ENCODE results near the gene MYL12B.

The MYL12B gene

GRCh38 chr18:3261373-3262233, at the start of gene MYL12B:
Gene MYL12B (plus strand): TSS chr18:3262133. CDS start chr18:3272899, 10,766 bp downstream.
- H3K27ac ChIP-seq (ENCODE audit: low read depth, low read length): peak within 1 kb of the TSS; percentile 79
- H3K4me3 ChIP-seq (ENCODE audit: low read depth, low read length): peak within 1 kb of the TSS; percentile 96
- H3K36me3 ChIP-seq (ENCODE audit: insufficient read depth, low read length): peaks cover 22% of the 10 kb centered on the region
- H3K4me1 ChIP-seq (ENCODE audit: control insufficient read depth, insufficient read depth, low read length, unreplicated experiment): peaks cover 35% of the 10 kb centered on the region
- H3K27me3 ChIP-seq (ENCODE audit: insufficient read depth, low read length): no peaks in the 10 kb centered on the region
- peaks cover 46% of the 10 kb centered on the region for H3K79me2 ChIP-seq (ENCODE audit: control insufficient read depth, insufficient read depth, low read length, unreplicated experiment)
- peak within 1 kb of the TSS; percentile 39 for H2AFZ ChIP-seq (ENCODE audit: low read length, unreplicated experiment)

- peaks cover 38% of the 10 kb centered on the region for H3K4me1 ChIP-seq (ENCODE audit: control insufficient read depth, insufficient read depth, low read length, unreplicated experiment)
- H3K27me3 ChIP-seq (ENCODE audit: insufficient read depth, low read length): no peaks in the 10 kb centered on the region
- no peaks in the 10 kb centered on the region for H3K79me2 ChIP-seq (ENCODE audit: control insufficient read depth, insufficient read depth, low read length, unreplicated experiment)
- no peaks in the 10 kb centered on the region for H3K36me3 ChIP-seq (ENCODE audit: insufficient read depth, low read length)
- no peak overlapping the region for H2AFZ ChIP-seq (ENCODE audit: low read length, unreplicated experiment)
- H3K4me3 ChIP-seq (ENCODE audit: low read depth, low read length): no peak overlapping the region
- no peak overlapping the region for H3K27ac ChIP-seq (ENCODE audit: low read depth, low read length)
Observed at GRCh38 chr18:3212657-3213056, 49.3 kb upstream of the MYL12B start.

GRCh38 chr18:3213300-3214059, 48.5 kb upstream of the MYL12B start:
- Histone ChIP-seq H3K4me3 (ENCODE audit: low read depth, low read length) (no peak overlapping the region), H3K36me3 (ENCODE audit: insufficient read depth, low read length) (no peaks in the 10 kb centered on the region), H2AFZ (ENCODE audit: low read length, unreplicated experiment) (no peak overlapping the region), H3K27ac (ENCODE audit: low read depth, low read length) (no peak overlapping the region), H3K4me1 (ENCODE audit: control insufficient read depth, insufficient read depth, low read length, unreplicated experiment) (peaks cover 42% of the 10 kb centered on the region), H3K79me2 (ENCODE audit: control insufficient read depth, insufficient read depth, low read length, unreplicated experiment) (no peaks in the 10 kb centered on the region), H3K27me3 (ENCODE audit: insufficient read depth, low read length) (no peaks in the 10 kb centered on the region)

DNA sequence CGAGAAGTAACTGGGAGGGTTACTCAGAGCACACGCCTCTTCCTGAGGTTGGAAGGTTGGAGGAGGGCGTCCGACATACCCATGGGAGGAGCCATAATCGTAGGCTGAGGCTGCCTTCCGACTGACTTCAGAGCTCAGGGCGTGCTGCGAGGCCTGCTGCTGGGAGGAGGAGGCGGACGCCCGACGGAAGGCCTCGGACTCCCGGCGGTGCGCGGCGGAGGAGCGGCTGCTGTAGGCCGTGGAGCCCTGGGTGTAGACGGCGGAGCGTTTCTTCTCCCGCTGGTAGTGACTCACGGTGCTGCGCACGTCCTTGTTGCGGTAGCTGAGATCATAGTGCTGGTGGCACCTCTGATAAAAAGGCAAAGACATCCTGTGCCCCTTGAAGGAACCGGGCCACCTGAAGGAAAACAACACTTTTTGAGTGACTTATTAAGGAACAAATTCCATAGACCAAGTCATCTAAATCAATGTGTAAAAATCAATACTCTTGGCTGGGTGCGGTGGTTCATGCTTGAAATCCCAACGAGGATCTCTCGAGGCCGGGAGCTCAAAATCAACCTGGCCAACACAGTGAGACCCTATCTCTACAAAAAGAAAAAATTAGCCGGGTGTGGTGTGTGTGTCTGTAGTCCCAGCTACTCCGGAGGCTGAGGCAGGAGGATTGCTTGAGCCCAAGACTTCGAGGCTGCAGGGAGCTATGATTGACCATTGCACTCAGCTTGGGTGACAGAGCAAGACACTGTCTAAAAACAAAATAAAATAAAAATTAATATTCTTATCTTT, 46.9 kb upstream of the MYL12B start:
- no peak overlapping the region for H3K27ac ChIP-seq (ENCODE audit: low read depth, low read length)
- H3K27me3 ChIP-seq (ENCODE audit: insufficient read depth, low read length): no peaks in the 10 kb centered on the region
- H3K36me3 ChIP-seq (ENCODE audit: insufficient read depth, low read length): no peaks in the 10 kb centered on the region
- H3K4me1 ChIP-seq (ENCODE audit: control insufficient read depth, insufficient read depth, low read length, unreplicated experiment): peaks cover 35% of the 10 kb centered on the region
- no peak overlapping the region for H2AFZ ChIP-seq (ENCODE audit: low read length, unreplicated experiment)
- no peaks in the 10 kb centered on the region for H3K79me2 ChIP-seq (ENCODE audit: control insufficient read depth, insufficient read depth, low read length, unreplicated experiment)
- H3K4me3 ChIP-seq (ENCODE audit: low read depth, low read length): no peak overlapping the region

DNA sequence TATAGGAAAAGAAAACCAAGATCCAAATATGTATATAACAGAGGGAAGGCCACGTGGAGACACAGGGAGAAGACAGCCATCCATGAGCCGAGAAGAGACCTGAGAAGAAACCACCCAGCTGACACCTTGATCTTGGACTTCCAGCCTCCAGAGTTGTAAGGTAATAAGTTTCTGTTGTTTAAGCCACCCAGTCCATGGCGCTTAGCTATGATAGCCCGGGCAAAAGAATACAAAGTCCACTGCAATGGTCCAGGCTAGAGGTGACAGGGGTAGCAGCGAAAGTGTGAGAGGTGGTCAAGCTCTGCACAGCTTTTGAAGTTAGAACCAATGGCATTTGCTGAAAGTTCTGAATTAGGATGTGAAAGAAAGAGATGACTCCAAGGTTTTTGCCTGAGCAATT, 44.9 kb upstream of the MYL12B start:
- Histone ChIP-seq H3K36me3 (ENCODE audit: insufficient read depth, low read length) (no peaks in the 10 kb centered on the region), H3K4me3 (ENCODE audit: low read depth, low read length) (no peak overlapping the region), H3K79me2 (ENCODE audit: control insufficient read depth, insufficient read depth, low read length, unreplicated experiment) (no peaks in the 10 kb centered on the region), H3K27ac (ENCODE audit: low read depth, low read length) (no peak overlapping the region), H2AFZ (ENCODE audit: low read length, unreplicated experiment) (no peak overlapping the region), H3K27me3 (ENCODE audit: insufficient read depth, low read length) (no peaks in the 10 kb centered on the region), H3K4me1 (ENCODE audit: control insufficient read depth, insufficient read depth, low read length, unreplicated experiment) (peaks cover 16% of the 10 kb centered on the region)

DNA sequence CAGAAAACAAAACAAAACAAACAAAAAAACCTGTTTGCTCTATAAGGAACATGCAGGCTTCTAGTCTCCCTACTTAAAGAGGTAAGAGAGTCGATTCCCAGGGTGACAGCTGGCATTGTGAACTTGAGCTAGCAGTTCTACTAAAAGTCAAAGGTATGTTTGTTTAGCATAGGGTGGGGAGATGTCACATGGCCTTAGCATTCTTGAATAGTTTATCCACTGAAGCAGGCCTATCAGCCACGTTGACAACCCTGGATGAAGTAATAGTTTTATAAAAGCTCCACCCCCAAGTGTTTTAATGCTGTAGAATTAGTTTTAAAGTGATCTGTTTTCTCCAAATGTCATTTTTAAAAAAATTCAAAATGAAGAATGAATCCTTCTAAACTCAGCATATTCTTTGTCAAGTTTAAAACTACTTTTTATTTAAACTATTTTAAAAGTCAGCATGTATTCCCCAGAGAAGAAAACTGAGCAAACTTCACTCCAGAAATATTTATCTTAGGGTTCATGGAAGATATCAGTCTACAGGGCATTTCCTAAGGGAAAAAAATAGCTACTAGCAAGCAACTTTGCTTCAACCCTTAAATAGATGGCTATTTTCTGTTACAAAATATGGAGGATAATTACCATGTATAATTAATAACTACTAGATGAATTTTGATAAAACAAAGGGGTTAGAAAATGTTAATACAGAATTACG, 43.8 kb upstream of the MYL12B start:
- no peak overlapping the region for H3K4me3 ChIP-seq (ENCODE audit: low read depth, low read length)
- H3K79me2 ChIP-seq (ENCODE audit: control insufficient read depth, insufficient read depth, low read length, unreplicated experiment): no peaks in the 10 kb centered on the region
- no peaks in the 10 kb centered on the region for H3K27me3 ChIP-seq (ENCODE audit: insufficient read depth, low read length)
- H3K36me3 ChIP-seq (ENCODE audit: insufficient read depth, low read length): no peaks in the 10 kb centered on the region
- peak overlapping the region; percentile 79 for H2AFZ ChIP-seq (ENCODE audit: low read length, unreplicated experiment)
- H3K4me1 ChIP-seq (ENCODE audit: control insufficient read depth, insufficient read depth, low read length, unreplicated experiment): peaks cover 12% of the 10 kb centered on the region
- H3K27ac ChIP-seq (ENCODE audit: low read depth, low read length): peak overlapping the region; percentile 36

- Histone ChIP-seq H3K27ac (ENCODE audit: low read depth, low read length) (no peak overlapping the region), H3K4me3 (ENCODE audit: low read depth, low read length) (no peak overlapping the region), H3K4me1 (ENCODE audit: control insufficient read depth, insufficient read depth, low read length, unreplicated experiment) (peaks cover 8% of the 10 kb centered on the region), H3K36me3 (ENCODE audit: insufficient read depth, low read length) (no peaks in the 10 kb centered on the region), H3K79me2 (ENCODE audit: control insufficient read depth, insufficient read depth, low read length, unreplicated experiment) (no peaks in the 10 kb centered on the region), H3K27me3 (ENCODE audit: insufficient read depth, low read length) (no peaks in the 10 kb centered on the region), H2AFZ (ENCODE audit: low read length, unreplicated experiment) (no peak overlapping the region)
Observed at GRCh38 chr18:3218819-3219218, 43.1 kb upstream of the MYL12B start.

DNA sequence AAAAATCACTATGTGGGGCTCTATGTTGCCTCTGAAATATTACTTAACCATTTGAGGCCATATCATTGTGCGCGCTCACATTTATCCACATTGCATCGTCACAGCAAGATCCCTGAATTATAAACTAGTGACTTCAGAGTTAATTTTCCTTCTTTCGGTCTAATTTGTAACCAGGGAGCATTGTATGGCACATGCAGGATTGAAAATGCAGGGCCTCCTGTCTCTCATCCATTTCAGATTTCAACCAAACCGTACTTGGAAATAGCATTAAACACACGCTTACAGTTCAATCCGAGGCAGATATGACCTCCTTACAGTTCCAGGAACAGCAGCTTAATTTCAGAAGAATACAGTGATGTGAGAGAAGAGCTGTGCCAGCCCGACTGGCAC, 42.7 kb upstream of the MYL12B start:
- Histone ChIP-seq H2AFZ (ENCODE audit: low read length, unreplicated experiment) (no peak overlapping the region), H3K27me3 (ENCODE audit: insufficient read depth, low read length) (no peaks in the 10 kb centered on the region), H3K36me3 (ENCODE audit: insufficient read depth, low read length) (no peaks in the 10 kb centered on the region), H3K79me2 (ENCODE audit: control insufficient read depth, insufficient read depth, low read length, unreplicated experiment) (no peaks in the 10 kb centered on the region), H3K4me1 (ENCODE audit: control insufficient read depth, insufficient read depth, low read length, unreplicated experiment) (peaks cover 8% of the 10 kb centered on the region), H3K27ac (ENCODE audit: low read depth, low read length) (no peak overlapping the region), H3K4me3 (ENCODE audit: low read depth, low read length) (no peak overlapping the region)

GRCh38 chr18:3219631-3220335, 42.1 kb upstream of the MYL12B start, which contains the start of gene MYOM1:
Gene MYOM1 (minus strand): TSS chr18:3219968. CDS start chr18:3215223, 4,745 bp downstream.
- no peak within 1 kb of the TSS for H2AFZ ChIP-seq (ENCODE audit: low read length, unreplicated experiment)

More at GRCh38 chr18:3219631-3220335, 42.1 kb upstream of the MYL12B start, which contains the start of gene MYOM1:
- Histone ChIP-seq H3K4me3 (ENCODE audit: low read depth, low read length) (no peak within 1 kb of the TSS), H3K27me3 (ENCODE audit: insufficient read depth, low read length) (no peaks in the 10 kb centered on the region), H3K36me3 (ENCODE audit: insufficient read depth, low read length) (no peaks in the 10 kb centered on the region), H3K79me2 (ENCODE audit: control insufficient read depth, insufficient read depth, low read length, unreplicated experiment) (no peaks in the 10 kb centered on the region), H3K27ac (ENCODE audit: low read depth, low read length) (no peak within 1 kb of the TSS), H3K4me1 (ENCODE audit: control insufficient read depth, insufficient read depth, low read length, unreplicated experiment) (peaks cover 8% of the 10 kb centered on the region)

All from ACC112 (cell line).